ENCODE measurements around the gene HIVEP2.

HIVEP2 gene

DNA sequence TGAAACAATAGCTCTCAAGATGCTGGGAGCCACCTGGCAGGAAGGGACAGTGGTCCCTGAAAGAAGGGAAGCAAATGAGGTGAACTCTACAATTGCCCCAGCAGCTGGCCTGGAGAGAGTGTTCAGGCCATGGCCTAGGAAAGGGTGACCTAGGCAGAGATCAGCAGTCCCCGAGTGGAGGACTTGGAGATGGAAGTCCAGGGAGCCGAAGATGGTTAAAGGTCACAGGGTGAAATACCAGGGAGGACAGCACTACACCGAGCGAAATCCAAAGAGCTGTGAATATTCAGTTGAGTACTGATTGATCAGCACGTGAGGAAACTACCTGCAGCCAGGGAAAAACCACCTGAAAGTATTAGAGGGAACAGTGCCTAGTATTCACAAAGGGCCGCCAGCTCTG lies 133.1 kb downstream of the HIVEP2 start:
- no peak for DNase-seq

DNA sequence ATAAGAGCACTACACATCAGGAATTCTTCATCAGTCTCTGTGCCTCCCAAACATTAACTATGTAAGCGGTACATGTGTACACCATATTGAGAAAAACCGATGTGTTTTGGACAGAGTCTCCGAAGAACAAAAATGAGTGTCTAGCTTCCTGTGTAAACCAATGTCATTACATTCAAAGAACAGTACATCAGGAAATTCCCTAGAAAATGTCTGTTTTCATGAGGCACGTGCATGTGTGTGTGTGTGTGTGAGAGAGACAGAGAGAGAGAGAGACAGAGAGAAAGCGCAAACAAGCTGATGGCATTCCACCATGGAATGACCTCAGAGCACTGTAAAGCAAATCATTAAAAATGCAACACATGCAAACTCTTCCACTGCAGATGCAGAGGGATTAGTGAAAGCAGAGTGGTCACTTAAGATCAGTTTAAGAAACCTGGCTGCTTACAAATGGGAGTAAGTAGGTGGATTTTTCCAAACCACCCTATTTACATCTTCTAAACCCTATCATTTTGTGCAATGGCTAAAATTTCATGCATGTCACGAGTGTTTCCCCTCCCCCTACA lies 133.9 kb downstream of the HIVEP2 start:
- DNase-seq, result no peak

DNA sequence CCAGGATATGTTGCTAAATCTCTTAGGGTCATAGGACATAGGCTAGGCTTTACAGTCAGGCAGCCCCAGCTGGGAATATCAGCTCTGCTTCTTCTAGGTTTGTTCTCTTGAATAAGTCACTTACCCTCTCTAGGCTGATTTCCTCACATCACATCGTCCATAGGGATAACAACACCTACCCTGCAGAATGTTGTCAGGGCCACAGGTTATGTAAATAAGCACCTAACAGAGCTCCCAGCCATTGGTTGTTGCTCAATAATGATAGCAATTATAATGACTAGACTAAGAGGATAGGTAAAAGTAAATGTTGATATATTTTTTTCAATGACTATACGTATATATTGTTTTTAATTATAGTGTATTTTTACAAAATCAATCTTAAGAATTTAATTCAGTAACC lies 135.0 kb downstream of the HIVEP2 start:
- DNase-seq, result no peak

DNA sequence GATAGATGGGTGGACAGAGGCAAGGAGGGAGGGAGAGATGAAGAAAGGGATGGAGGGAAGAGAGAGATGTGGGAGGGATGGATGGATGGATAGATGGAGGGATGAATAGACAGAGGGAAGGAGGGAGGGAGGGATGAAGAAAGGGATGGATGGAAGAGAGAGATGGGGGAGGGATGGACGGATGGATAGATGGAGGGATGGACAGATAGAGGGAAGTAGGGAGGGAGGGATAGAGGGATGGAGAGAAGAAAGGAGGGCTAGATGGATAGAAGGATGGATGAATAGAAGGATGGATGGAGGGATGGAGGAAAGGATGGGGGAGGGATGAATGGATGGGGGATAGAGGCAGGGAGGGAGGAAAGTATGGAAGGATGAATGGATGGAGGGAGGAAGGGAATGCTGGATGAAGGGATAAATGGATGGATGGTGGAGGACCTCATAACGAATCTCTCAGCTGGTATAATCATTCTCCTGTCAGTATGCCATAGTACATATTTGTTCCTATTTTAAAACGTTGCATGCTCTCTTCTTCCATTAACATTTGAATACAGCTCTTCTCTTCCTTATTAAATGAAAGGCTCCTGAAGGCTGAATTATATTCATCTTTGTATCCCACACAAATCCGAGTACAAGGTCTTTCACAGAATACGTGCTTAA lies 136.4 kb downstream of the HIVEP2 start:
- DNase-seq, result no peak

DNA sequence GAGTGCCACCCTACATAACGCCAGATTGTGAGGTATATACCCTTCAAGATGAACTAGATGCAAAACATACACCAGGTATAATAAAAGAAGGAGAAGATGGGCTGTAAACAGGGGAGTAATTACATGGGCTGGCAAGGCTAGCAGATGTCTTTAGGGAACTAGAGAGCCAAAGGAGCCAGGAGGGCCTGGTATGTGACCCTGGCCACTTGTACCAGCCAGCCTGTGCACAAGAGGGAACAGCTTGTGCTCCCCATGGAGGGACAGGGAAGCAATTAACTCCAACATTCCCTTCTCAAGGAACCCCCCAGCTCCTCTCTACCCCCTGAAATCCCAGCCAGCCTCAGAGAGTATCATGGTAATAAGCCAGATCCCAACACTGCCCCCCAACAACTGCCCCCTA lies 139.9 kb downstream of the HIVEP2 start:
- DNase-seq, result no peak

DNA sequence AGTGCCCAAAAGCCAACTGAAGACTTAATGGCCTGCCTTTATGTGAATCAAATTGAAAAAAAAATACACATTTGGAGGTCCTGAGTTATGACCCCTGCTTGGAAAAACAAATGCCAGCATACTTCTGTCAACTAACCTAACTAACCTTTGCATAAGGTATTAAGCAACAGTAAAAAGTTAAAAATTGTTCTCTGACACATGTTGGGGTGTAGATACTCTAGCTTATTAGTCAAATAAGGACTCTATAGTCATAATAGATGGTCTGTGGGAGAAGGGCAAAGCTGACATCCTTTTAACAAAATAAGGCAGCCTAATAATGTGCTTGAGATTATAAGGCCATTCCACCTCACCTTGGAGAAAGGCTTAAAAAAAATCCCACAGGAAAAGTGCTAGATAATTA lies 140.5 kb downstream of the HIVEP2 start:
- no peak for DNase-seq

DNA sequence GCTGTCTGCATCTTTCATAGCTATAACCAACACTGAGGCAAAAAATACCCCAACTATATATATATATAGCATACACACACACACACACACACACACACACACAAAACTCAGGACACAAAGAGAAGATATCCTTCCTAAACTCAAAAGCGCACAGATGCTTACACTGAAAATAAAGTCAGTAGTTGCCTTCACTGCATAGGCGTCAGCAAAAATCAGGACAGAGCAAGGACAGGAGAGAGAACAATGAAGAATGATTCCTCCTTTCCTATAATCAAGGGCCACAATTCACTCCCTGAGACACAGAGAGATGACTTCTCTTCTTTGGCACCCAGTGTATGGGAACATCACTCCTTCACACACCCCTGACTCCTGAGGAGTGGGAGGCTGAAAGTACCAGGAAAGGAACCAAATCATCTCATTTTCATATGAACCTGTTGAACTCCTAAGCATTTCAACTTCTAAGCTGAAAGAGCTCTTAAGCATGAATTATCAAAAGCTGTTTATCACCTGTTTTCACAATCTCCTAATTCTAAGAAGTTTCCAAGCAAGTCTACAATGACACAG lies 141.4 kb downstream of the HIVEP2 start:
- no peak for DNase-seq

DNA sequence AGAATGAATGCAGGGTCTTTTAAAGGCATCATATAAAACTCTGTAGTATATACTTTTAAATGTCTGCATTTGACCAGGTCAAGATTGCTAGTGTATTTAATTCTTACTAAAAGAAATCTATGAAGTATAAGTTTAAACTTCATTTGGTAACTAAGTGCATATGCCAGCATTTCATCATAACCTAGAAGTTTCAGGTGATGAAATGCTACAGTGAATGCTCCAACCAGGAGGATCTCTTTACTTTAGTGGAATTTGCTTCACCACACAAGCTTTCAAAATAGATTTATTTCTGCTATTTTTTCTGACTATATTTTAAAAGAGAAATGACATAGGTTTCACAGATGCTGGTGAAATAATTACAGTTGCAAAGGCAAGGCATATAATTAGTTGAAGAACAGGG lies 141.9 kb downstream of the HIVEP2 start:
- no peak for DNase-seq

DNA sequence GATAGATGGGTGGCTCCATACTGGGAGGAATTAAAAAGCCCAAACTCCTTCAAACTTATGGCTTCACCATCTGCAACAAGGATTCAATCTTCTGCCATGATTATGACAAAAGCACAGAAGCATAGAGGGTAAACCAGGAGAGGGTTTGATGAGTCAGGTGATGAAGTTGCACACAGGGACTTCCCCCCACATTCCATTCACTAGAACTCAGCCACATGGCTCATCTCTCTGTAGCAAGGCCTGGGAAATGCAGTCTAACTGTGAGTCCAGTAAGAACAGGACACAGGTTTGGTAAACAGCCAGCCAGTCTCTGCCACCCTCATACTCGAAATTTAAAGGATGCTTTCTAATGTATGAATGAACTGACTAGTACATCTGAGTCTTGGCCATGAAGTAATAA lies 142.9 kb downstream of the HIVEP2 start:
- DNase-seq, result no peak

DNA sequence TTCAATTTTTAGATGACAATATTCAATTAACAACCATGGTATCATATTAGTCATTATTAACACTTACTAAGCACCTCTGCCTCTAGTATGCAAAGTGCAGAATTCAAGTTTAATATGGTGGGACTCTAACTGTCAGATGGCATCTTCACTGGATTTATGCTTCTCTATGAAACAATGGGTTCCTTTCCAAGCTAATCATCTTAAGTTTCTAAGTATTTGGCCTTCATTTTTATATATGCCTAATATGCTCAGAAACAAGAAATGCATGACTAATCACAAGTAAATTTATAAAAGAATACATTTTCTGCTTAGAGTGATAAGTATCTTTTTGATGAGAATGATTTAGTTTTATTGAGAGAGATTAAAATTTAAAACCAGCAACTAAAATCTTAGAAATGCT lies 144.7 kb downstream of the HIVEP2 start:
- DNase-seq, result no peak

DNA sequence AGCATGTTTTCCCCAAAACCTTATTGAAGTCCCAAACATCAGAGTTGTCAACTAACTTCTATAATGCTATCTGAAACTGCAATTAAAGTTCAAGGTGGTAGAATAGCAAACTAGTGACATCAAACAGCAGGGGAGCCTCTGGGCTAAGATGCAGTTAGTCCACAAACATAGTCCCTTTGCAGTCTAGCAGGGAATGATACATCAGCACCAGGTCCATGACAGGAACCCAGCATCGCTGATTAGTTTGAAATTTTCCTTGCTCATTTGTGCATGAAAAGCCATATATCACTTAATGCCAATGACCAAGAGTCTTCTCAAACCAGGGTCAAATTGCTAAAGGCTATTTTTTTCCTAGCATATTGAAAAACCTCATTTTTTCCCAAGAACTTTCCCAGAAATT lies 145.3 kb downstream of the HIVEP2 start:
- no peak for DNase-seq

DNA sequence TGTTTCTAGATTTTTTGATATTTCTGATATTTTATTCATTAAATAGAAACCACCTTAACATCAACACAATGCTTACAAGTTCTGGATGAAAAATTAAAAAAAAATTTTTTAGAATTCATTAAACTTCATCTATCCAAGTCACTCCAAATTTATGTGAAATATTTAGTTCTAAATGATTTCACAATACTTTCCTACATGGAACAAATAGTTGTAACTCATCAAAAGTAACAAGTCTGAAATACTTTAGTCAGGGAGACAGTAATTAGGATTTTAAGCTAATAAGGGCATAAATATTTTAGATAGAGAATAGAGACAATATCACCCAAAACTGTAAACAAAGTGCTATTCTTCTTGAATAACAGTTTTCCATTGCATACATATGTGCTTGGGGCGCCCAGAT lies 147.8 kb downstream of the HIVEP2 start:
- DNase-seq, result no peak

DNA sequence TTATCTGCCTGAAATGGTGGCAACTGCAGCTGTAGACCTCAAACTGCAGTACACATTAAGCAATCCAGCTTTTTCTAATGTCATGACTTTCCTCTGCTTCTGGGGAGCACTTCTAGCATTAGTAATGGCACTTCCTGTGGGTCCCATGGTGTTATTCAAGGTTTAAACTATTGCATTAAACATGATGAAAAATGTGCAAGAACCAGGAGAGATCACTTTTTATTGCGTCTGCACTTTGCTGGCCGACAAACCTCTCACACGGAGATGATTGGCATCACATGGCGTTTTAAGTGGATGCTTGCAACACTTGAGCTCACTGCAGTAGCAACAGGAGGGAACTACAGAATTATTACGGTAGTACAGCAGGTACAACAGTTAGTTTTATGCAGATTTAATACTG lies 148.4 kb downstream of the HIVEP2 start:
- no peak for DNase-seq

DNA sequence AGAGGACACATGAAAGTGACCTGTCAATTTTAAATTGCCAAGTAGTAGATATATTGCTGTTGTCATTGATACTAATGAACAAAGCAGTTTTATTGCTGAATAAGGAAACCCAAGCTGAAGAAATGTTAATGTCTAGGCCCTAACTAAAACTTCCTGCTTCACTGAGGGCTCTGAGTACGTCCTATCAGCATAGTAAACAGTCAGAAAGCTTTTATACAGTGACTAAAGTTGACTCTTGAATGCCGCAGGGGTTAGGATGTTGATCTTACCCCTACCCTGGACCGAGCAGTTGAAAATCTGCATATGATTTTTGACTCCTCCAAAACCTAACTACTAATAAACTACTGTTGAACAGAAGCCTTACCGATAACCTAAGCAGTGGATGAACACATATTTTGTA lies 149.0 kb downstream of the HIVEP2 start:
- no peak for DNase-seq

DNA sequence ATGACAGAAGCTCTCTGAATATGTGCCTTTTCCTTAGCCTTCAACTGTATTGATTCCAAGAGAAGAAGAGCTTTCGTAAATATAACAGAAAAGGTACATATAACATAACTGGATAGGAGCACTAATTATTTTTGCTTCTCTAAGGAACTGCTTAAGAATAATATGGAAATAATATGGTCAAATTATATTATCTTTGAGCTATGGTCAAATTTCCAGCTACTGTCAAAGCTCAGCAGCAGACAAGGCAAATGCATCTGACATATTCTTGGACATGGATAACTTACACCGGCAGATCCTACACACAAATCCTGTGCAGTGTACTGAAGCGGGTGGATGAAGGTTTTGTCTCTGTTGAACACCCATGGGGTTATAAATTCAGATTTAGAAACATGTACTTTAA lies 150.6 kb downstream of the HIVEP2 start:
- DNase-seq, result no peak

DNA sequence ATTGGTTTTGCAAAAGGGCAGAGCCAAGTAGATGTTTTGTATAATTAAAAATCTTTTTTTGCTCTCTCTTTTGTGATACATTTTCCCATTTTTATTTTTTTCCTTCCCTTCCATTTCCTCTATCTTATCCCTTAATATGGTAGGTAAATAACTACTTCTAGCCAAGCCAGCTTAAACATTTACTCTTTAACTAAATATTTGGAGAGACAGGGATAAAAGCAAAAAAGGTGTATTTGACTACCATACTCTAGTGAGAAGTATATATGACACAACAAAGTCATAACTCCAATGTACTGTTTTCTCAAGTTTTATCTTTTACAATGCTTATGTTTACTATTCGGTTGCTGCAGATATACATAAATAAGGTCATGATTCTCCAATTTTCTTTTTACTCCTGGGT lies 154.7 kb downstream of the HIVEP2 start:
- DNase-seq, result no peak

DNA sequence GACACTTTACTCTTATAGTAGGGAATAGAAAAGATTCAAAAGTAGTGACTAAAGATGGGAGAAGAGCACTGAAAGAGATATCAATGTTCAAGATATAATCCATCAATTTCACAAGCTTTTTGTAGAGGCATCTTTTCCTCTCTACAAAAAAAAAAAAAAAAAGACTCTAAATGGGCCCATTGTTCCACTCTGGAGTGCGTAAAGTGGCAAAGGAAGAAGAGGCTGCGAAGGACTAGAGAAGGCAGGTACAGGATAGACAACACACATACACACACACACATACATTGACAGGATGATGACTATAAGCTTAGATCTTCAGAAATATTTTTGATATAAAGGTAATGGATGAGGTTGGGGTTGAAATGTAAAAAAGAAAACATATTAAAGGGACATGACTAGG lies 157.6 kb downstream of the HIVEP2 start:
- no peak for DNase-seq

DNA sequence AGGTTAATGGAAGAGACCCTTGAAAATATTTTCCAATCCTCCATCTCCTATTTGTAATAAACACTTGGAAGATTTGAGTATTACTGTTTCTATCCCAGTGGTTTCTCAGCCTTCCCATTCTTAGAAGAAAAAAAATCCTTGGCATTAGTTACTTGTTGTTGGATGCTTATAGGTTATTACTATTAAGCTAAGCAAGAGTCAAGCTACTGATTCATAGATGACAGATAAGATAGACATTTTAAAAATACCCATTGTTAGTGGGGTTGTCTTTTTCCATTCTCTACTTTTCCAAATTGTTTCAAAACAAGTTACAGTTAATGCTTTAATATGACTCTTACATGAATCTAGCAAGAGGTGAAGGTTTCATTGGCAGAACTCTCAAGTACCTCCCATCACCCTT lies 158.5 kb downstream of the HIVEP2 start:
- no peak for DNase-seq

DNA sequence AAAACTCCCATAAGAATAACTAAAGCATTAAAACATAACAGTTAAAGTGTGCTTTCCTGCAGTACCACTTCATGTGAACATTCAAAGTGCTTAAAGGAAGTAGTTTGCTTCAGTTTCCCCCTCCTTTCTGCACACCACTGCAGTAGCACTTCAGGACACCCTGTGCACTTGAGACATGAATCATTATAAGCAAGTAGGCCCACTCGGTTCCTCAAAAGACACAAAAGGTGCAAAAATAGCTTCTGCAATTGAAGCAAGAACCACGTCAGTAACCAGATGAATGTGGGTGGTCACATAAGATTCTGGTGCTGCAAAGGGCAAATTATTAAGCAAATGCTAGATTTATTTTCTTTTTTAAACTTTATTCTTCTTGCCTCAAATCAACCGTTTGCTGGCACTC lies 160.6 kb downstream of the HIVEP2 start:
- peak; percentile 58 for DNase-seq

DNA sequence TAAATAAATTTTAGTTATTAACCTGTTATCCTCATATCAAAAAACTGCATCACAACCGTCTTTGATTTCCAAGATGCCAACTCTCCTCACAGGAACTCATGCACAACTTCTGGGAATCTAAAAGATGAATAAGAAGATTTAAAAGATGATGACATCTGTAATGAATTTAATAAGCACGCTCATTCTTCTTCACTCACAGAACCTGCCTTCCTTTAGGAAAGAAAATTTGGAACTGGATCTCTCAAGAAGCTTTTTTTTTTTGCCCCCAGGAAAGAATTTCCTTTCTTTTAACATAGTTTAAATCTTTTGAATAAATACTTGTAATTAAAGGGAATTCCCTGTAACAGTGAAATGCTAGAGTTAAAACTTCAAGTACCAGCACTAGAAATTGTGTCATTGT lies 161.5 kb downstream of the HIVEP2 start:
- no peak for DNase-seq

DNA sequence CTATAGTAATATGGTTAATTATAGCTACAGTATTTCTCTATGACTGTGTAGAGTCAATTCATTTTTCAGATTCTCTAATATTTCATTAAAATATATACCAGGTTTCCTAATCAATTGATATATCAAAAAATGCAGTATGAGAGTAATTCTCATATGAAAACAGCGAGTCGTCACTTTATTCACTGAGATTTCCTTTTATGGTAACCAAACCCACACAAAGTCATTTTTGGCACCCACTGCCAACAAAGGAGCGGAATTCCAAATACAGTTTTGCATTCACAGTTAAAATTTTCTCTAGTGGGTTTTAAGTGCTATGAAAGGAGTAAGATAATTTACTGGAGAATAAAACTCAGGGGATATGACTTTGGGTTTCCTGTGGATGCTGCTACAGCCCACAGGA lies 163.8 kb downstream of the HIVEP2 start:
- DNase-seq, result no peak

DNA sequence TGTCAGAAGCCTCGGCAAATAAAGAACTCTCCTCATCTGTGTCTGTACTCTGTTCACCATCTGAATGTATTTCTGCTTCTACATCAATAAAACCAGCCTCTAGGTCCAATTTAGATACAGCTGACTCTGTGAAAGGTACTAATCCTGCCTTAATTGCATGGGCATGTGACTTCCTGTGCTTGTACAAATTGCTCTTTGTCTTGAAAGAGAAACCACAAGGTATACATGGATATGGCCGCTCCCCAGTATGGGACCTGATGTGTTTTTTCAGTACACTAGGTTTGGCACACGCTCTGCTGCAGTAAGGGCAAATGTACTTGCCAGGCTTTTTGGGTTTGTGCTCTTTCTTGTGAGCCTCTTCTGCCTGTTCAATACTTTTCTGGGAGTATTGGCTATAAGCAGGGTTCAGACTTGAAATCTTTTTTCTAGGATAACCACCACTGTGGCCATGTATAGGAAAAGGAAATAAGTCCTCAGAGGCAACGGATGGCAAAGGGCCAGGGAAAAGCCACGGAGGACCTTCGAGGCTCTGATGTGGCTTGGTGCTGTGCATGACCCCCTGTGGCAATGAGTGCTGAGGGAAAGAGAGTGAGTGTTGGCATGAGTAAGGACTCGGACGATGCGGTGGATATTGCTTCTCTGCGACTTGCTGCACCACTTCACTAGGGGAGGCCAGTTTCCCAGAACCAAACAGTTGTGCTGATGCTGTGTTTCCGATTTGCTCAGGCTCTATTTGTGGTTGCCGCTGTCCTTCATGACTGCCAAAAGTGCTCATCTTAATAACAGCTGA lies 170.9 kb downstream of the HIVEP2 start:
- DNase-seq, result no peak

DNA sequence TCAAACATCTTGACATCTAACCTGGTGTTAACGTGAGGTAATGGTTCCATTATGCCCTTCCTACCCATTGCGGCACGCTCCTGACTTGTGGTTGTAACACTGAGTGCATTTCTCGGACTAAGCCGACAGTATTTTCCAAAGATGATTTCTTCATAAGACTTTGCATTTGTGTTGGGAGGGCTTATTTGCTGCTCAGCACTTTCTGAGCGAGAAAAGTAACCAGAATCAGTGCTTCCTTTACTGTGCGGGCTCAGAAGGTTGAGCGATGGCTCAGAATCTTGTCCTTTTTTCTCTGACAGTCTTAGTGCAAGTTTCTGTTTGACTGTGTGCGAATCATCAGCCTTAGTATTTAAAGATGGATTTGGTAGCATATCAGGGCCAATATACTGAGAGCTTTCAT lies 171.7 kb downstream of the HIVEP2 start:
- DNase-seq, result no peak

DNA sequence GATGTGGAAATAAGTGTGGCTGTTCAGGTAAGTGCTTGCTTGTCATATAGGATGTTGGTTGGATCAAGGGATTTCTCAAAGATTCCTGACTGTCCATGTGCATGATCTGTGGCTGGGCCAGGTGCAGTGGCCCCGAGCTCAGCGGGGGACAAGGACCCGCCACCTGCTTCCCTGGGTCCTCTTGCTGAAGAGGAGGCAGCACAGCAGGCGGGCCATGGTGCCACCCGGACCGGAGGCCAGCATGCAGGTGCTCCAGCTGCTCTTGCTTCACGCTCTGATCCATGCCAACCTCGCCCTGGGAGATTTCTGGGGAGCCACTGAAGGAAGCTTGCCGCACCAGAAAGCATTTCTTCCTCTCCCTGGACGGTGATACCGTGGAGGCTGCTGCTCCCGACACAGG lies 173.8 kb downstream of the HIVEP2 start:
- DNase-seq, result no peak

All from hematopoietic multipotent progenitor cell treated with erythropoietin and hydrocortisone succinate and interleukin-3 and kit ligand, for 4 days (in vitro differentiated cells).